NCI-H1417 treated with DMSO at 0.1 percent for 48 hours (cell line): ENCODE measurements around the gene TMEM50B.
"Not testable (repeated sequence)": the region's sequence is repeated elsewhere in the genome, so short reads cannot be mapped to it uniquely, and the experiment has no call there.

Source experiments
- DNase-seq: peaks from one replicate; lab custom pipeline; 2025; lab: John Stamatoyannopoulos, UW

The TMEM50B gene

DNA sequence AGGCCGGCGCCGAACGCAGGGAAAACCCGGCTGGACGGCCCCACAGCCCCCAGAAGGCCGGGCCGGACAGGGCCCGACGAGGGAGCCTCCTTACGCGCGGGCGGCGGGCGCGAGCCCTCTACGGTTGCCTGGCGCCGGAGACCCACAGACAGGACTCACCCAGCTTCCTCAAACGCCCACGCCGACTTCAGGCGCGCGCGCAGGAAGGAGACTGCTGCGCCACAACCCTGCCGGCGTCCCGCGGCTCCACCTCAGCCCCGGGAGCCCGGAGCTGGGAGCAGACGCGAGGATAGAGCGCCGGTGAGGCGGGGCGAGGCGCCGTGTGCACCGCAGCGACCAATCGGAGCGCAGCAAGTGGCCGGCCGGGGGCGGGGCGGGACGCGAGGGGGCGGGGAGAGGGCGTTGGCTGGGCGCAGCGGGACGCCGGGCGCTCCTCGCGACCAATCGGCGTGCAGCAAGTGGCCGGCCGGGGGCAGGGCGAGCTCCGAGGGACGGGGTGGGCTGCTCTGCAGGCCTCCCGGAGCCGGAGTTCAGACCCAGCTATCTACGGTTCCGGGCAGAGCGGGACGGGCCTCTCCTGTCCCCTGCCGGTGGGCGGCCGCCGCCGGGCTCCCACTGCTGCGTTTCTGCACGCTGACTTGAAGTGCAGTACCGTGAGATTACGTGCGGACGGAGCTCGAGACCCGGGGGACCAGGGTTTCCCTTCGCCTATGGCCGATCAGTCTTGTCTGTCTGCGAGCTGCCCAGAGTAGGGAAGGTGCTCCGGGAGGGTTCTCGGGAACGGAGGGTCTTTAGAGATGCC is at the start of gene TMEM50B:
TMEM50B (minus strand) TSS at position 296 of the 802 bp plus-strand sequence. CDS start 11,089 bp downstream, outside the sequence.
- DNase-seq, result peak; percentile 92

DNA sequence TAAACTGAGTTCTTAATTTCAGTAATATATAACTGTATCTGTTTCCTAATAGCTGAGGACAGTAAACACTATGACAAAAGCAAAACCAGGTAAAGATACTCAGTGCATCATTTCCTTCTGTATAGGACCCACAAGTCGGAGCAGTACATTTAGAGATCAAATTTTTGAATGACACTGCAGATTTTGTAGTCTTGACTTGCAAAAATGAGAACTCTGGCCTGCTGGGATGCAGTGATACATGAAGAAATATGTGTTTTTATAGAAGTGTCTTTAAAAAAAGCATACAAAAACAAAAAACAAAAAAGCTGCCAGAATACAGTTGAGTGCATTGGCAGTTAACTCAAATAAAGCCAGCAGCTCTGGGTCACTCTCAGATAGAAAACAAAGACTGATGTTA is 43.2 kb upstream of the TMEM50B start:
- DNase-seq, result no peak

- DNase-seq, result no peak
Observed at GRCh38 chr21:33522297-33522952, 42.7 kb upstream of the TMEM50B start.

- no peak for DNase-seq
Observed at GRCh38 chr21:33518899-33519298, 39.1 kb upstream of the TMEM50B start.

DNA sequence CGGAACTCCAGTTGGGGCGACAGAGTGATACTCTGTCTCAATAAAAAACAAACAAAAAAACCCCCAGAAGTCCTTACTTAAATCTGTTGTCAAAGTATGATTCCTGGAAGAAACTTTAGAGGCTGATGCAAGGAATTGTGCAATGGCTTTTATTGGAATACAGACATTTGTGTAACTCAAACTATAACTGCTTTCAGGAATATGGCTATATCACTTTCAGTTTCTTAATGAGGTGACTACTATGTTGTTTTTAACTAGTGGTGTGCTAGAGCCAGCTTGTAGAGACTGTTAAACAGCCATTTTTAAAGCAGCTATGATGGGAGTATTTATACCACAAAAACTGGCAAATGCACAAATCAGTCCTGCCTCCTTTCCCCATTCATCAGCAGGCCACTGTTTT is 34.5 kb upstream of the TMEM50B start:
- no peak for DNase-seq

DNA sequence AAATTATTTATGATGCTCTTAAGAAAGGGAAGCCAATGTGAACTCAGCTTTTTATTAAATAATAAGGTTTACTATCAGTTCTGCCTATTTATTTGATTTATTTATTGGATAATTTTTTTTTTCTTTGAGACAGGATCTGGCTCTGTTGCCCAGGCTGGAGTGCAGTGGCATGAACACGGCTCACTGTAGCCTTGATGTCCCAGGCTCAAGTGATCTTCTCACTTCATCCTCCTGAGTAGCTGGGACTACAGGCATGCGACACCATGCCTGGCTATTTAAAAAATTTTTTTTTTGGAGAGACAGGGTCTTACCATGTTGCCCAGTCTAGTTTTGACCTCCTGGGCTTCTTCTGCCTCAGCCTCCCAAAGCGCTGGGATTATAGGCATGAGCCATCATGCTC is 32.7 kb upstream of the TMEM50B start:
- no peak for DNase-seq

DNA sequence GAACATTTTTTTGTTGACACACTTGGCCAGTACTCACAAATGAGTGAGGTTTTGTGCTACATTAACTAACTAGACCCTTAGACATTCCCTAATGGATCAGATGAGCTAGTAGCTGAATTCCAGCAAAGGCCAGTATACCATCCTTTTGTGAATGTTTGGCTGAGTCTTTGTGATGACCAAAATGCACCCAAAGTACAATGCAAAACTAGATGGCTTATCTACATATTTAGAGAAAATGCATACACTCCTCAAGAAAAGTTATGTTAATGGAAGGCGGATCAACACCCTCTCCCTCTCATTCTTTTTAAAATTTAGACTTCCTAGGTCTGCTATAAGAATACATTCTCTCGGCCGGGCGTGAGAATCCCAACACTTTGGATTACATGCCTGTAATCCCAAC is 31.9 kb upstream of the TMEM50B start:
- no peak for DNase-seq

DNA sequence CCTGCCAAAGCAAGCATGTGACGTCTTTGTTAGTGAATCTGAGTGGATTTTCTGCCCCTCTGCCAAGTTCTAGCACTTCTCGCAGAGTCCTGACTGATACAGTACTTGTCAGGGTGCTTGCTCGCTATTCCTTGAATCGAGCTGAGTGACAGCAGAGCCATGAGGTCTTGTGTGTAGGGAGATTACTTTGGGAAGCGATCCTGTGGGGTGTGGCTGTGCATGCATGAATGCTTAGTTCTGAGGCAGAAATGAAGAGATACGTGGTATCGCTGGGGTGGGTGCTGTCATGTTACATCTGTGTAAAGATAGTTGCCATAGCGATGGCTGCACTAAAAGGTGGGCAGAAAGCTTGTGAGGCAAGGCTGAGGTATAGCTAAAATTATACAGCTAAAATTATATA is 31.1 kb upstream of the TMEM50B start:
- DNase-seq, result no peak

GRCh38 chr21:33507003-33507402 is 27.2 kb upstream of the TMEM50B start:
- not testable (repeated sequence) for DNase-seq

DNA sequence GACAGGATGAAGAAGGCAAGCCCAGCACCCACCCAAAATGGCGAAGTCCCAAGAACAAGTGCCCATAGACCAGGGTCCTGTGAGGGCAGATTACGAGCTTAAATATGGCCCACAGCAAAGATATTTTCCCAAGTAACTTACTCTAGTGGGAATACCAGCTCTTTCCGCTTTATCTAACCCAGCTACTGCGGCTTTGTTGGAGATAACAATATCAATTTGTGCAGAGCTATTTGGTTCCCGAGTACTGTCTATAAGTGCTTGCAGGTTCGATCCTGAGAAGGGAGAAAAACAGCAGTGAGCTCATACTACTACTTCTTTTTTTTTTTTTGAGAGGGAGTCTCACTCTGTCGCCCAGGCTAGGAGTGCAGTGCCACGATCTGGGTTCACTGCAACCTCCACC is 26.1 kb upstream of the TMEM50B start:
- DNase-seq, result no peak

GRCh38 chr21:33496345-33496744 is 16.6 kb upstream of the TMEM50B start:
- no peak for DNase-seq

GRCh38 chr21:33495743-33496142 is 16.0 kb upstream of the TMEM50B start:
- no peak for DNase-seq

DNA sequence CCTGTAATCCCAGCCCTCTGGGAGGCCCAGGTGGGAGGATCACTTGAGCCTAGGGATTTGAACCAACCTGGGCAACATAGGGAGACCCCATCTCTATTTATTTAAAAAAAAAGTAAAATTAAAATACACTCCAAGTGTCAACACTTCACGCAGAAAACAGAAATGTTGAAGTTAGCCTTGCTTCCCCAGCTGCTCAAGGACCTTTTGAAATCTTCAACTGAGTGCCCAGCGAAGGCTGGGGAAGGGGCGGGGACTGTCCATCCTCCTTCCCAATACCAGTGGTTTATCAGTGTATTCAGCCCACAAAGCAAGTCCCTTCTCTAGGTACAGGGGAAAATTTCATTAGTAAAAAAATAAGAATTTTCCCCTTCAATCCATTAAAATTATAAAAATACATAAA is 14.0 kb upstream of the TMEM50B start:
- no peak for DNase-seq

DNA sequence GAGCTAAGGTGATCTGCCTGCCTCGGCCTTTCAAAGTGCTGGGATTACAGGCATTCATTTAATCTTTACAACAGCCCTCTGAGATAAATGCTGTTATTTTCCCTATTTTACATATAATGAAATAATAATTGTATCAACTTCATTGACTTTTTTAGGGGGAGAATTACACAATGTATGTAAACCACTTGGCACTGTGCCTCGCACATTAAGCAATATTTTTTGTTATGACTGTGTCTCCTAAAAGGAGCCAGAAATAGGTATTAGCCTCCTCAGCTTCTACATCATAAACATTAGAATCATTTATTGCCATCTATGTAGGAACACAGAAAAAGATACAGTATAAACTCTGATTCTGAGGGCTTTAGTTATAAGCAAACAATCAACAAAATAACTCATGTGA is 12.8 kb upstream of the TMEM50B start:
- DNase-seq, result no peak

- peak; percentile 86 for DNase-seq
Observed at GRCh38 chr21:33491373-33492102, 11.8 kb upstream of the TMEM50B start, which contains the start of gene DNAJC28. Gene DNAJC28 (minus strand): TSS chr21:33491716. CDS start chr21:33489393, 2,323 bp downstream.

DNA sequence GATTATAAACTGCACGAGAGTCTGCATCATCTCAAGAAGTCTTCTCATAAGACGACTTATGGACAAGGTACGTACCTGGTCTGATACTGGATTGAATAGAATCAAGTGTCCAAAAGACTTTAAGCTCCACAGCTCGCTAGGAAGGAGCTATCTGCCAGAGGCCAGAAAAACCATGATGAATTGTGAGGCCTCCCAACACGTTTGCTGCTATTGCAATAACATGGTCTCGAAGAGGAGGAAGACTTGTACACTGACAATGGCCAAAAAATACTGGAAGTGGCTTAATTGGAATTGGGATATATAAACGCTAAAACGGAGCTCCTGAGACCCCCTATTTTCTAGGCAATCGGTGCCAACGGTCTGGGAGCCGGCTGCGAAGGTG is 11.2 kb upstream of the TMEM50B start:
- no peak for DNase-seq

- no peak for DNase-seq
Observed at GRCh38 chr21:33488936-33489335, 9.2 kb upstream of the TMEM50B start.

GRCh38 chr21:33487996-33488395 is 8.2 kb upstream of the TMEM50B start:
- DNase-seq, result no peak

- DNase-seq, result no peak
Observed at GRCh38 chr21:33481314-33481943, 1.7 kb upstream of the TMEM50B start.

- DNase-seq, result no peak
Observed at GRCh38 chr21:33480481-33481103, 818 bp upstream of the TMEM50B start.

- DNase-seq, result no peak
Observed at GRCh38 chr21:33478935-33479678, 667 bp downstream of the TMEM50B start.
